Activated T-cell treated with anti-CD3 and anti-CD28 coated beads, Interleukin-2, amount 50 U/mL, for 24 hours (primary cell): ENCODE data around the gene PKNOX1.
"Not testable (repeated sequence)": the region's sequence is repeated elsewhere in the genome, so short reads cannot be mapped to it uniquely, and the experiment has no call there.

ENCODE experiments used
- DNase-seq: peaks from one replicate; pipeline ENCODE4 v3.0.0-alpha.2; 2020
- H3K27ac Mint-ChIP-seq: 2 replicates; pipeline ENCODE4 v1.8.0; 2020; ENCODE audit warnings: mild to moderate bottlenecking, mixed read lengths
- H3K27me3 Mint-ChIP-seq: 2 replicates; pipeline ENCODE4 v1.8.0; 2020; ENCODE audit warnings: mixed read lengths
- H3K36me3 Mint-ChIP-seq: 2 replicates; pipeline ENCODE4 v1.8.0; 2020; ENCODE audit warnings: low read depth, mixed read lengths
- H3K4me1 Mint-ChIP-seq: 2 replicates; pipeline ENCODE4 v1.8.0; 2020; ENCODE audit warnings: low read depth, mixed read lengths
- H3K4me3 Mint-ChIP-seq: 2 replicates; pipeline ENCODE4 v1.8.0; 2020; ENCODE audit warnings: mild to moderate bottlenecking, moderate library complexity, mixed read lengths
- H3K9me3 Mint-ChIP-seq: 2 replicates; pipeline ENCODE4 v1.8.0; 2020; ENCODE audit warnings: mixed read lengths

Gene PKNOX1

DNA sequence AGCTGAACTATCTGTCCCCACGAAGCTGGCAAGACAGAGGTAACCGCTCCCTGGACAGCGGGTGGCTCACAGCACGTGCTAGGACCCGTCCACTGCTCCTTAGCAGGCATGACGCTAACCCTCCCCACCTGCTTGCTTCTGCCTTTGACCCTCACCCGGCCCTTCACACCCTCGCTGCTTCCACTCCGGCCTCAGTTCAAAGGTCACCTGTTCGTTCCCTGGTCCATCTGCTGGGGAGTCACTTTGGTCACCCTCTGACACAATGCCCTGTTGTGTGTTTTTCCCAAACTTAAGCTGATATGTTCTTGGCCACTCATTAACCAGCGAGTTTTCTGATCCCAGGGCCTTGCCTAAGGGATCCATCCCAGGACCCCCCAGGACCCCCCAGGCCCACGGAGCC is 93.7 kb downstream of the PKNOX1 start:
- not testable (repeated sequence) for H3K9me3 Mint-ChIP-seq, H3K36me3 Mint-ChIP-seq, H3K27me3 Mint-ChIP-seq, H3K27ac Mint-ChIP-seq, H3K4me3 Mint-ChIP-seq, DNase-seq, H3K4me1 Mint-ChIP-seq

DNA sequence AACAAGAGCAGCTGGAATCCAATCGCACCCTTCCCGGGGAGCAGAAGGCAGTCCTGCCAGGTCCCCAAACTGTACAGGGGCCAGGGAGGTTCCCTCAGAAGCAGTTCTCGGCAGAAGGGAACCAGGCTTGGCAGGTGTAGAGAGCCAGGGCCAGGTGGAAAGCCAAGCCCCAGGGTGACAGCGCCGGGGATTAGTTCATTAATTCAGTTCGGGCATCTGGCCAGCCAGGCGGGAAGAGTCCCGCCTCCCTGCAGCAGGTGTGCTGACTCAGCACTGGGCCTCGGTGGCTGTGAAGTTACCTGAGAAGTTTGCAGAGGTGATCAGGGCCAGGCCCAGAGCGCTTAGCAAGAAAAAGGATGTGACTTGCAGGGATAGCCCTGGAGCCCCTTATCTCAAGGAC is 95.3 kb downstream of the PKNOX1 start:
- not testable (repeated sequence) for H3K27ac Mint-ChIP-seq, DNase-seq, H3K36me3 Mint-ChIP-seq, H3K4me3 Mint-ChIP-seq, H3K4me1 Mint-ChIP-seq, H3K27me3 Mint-ChIP-seq, H3K9me3 Mint-ChIP-seq

DNA sequence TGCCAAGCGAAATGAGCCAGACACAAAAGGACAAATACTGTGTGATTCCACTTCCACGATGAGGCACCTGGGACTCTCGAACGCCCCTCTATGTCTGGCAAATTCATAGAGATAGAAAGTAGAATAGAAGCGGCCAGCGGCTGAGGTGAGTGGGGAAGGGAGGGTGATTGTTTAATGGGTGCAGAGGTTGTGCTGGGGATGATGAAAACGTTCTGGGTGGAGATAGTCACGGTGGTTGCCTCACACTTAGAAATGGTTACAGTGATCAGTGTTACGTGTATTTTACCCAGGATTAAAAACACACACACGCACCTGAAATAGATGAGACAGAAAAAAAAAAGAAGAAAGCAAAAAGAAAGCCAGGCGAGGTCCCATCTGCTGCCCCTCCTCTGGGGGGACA is 98.4 kb downstream of the PKNOX1 start:
- not testable (repeated sequence) for H3K4me3 Mint-ChIP-seq, H3K27ac Mint-ChIP-seq, H3K27me3 Mint-ChIP-seq, H3K9me3 Mint-ChIP-seq, DNase-seq, H3K4me1 Mint-ChIP-seq, H3K36me3 Mint-ChIP-seq

DNA sequence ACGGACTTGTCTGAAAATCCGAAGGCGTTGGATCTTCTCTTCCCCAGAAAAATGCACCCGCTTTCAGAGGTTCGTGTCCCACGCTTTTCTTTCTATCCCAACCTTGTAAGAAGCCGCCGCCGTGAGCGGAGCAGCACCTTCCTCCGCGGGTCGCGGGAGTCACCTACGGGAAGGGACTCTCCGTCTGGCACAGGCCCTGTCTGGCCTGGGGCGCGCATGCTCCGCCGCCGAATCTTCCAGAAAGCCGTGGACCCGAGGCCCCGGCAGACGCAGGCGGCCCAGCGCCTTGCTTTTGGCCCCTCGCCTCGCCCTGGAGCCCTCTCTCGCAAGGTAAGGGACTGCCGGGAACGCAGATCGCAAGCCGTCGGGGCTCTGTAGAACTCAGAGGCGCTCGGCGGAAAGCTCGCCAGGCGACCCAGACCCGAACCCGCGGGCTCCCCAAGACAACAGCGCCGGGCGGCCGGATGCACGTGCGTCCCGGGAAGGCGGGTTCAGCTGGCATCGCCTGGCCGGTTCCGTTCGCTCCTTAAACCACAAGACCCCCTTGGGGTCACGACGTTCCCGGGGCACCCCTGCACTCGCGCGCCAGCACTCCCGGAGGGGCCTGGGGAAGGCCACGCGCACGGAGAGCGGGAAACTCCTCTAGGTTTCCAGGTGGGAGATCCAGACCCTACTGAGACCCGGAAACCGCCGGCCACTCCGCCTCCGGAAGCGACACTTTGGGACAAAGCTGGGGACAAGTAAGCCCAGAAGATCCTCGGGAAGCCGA is 100.2 kb downstream of the PKNOX1 start:
- DNase-seq, H3K36me3 Mint-ChIP-seq, H3K4me3 Mint-ChIP-seq, H3K27ac Mint-ChIP-seq, H3K9me3 Mint-ChIP-seq, H3K4me1 Mint-ChIP-seq, H3K27me3 Mint-ChIP-seq: not testable (repeated sequence)

DNA sequence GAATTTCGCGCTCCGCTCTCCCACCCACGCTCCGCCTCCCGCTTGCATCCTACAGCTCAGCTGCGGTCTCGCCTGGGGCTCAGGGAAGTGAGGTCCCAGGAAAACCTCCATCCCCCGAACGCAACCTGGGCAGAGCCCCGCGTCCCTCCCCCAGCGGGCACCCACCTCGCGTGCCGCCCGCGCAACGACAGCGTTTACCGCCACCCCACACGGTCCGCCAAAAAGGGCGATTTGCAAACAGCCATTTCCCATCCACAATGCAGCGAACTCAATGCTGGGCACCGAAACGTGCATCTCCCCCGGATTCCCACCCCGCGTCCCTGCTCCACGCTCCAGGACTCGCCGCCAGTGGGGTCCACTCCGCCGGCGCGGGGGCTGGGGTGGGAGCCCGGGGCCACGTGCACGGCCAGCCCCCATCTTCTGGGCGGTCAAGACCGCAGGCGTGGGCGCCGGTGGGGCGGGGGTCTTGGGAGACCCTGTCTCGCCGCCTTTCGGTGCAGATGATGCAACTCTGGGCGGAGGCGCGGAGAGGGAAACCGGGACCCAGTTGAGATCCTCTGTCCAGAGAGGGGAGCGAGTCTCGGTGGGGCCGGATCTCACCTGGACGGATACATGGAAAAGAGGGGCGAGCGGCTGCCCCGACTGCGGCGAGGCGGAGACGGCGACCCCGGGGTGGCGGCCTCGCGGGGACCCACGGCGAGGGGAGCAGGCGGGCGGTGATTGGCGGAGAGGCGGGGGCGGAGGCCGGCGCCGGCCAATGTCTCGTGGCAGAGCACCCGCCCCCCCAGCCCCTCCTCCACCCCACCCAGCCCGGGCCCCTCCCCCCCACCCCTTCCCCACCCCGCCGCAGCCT is 101.0 kb downstream of the PKNOX1 start, which contains the start of gene CBS:
TSS of gene CBS (minus strand) at position 666 of the 853 bp plus-strand sequence. CDS start 3,642 bp downstream, outside the sequence.
- not testable (repeated sequence) for DNase-seq, H3K9me3 Mint-ChIP-seq, H3K27ac Mint-ChIP-seq, H3K4me3 Mint-ChIP-seq, H3K36me3 Mint-ChIP-seq, H3K4me1 Mint-ChIP-seq, H3K27me3 Mint-ChIP-seq

DNA sequence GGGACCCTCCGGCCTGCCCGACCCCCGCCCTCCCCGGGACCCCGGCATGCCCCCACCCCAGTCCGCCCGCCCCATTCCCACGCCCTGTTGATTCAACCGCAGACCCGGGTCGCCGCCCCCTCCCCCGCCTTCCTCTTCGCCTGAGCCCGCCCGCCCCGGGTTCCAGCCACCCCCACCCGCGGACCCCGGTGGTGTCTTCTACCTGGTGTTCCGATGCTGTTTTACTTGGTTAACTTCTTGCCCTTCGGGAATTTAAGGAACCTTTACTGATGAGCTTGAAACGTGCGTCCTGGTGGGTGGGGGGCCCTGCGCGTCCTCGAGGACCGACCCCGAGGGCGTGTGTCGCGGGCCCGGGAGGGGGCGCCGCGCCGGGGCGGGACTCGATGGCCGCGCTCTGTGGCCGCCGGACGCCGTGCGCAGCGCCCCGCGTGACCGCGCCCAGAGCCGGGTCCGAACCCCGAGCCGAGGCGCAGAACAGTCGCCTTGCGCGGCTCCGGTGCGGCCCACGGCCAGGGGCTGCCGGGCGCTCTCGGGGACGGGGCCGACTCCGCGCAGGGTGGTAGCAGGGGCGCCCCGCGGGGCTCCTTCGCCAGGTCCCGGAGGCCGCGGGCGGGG is 101.8 kb downstream of the PKNOX1 start:
- not testable (repeated sequence) for H3K36me3 Mint-ChIP-seq, DNase-seq, H3K27ac Mint-ChIP-seq, H3K27me3 Mint-ChIP-seq, H3K9me3 Mint-ChIP-seq, H3K4me1 Mint-ChIP-seq, H3K4me3 Mint-ChIP-seq

DNA sequence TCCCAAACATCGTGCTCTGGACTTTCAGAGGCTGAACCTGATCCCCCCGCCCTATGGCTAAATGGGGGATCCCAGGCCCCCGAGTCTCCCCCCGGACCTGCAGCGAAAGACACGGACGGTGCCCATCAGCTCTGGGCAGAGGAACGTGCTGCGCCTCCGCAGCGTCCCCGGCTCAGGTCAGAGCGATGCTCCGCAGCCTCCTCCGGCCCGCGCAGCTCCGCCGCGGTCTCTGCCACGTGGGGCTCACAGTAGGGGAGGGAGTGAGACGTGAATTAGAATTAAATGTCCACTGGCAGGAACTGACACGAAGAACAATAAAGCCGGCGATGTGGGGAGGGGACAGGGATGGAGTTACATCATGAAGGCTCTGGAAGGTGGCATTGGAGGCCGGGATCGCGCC is 102.3 kb downstream of the PKNOX1 start:
- not testable (repeated sequence) for H3K4me1 Mint-ChIP-seq

DNA sequence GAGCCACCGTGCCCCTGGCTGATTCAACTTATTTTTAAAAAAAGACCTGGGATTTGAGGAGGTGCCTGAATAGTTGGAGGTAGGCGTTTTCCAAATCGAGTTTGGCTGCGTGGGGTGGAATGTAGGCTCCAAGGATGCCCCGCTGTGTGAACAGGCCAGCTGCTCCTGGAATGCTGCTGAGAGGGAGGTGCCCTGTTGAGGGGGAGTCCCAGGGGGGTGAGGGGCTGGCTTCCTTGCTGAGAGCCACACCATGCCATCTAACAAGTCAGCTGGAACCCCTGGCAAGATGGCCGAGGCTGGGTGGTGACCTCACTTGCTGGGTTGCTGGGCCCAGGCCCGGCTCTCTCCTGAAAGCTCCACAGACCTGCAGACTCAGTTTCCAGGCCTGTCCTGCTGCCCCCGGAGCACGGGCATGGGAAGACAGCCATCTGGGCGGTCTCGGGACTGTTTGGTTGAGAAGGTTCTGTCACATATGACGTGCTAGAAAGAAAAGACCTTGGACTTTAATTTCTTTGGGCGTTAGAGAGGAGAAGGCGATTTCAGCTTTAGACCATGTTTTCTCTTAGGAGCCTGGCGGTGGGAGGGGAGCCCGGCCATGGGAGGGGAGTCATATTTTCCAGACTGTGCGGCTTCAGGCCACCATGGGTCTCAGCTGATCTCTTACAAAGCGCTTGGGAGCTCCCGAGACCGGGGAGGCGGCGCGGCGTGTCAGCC is 108.4 kb downstream of the PKNOX1 start:
- H3K27me3 Mint-ChIP-seq, H3K27ac Mint-ChIP-seq, H3K9me3 Mint-ChIP-seq, DNase-seq, H3K4me3 Mint-ChIP-seq, H3K4me1 Mint-ChIP-seq, H3K36me3 Mint-ChIP-seq: not testable (repeated sequence)

More for the DNA sequence above, 102.3 kb downstream of the PKNOX1 start:
- H3K27me3 Mint-ChIP-seq, H3K4me3 Mint-ChIP-seq, H3K9me3 Mint-ChIP-seq, H3K27ac Mint-ChIP-seq, H3K36me3 Mint-ChIP-seq, DNase-seq: not testable (repeated sequence)
